GM21528 (cell line): ENCODE data around the gene ADAM15.

ENCODE experiments used
- ATAC-seq: cut with Tn5 transposase; IDR thresholded peaks from one replicate; pipeline ENCODE4 v1.9.1; 2021; ENCODE audit warnings: mild to moderate bottlenecking, moderate library complexity; ENCODE audit not compliant: unreplicated experiment, low FRiP score

The ADAM15 gene

GRCh38 chr1:155083865-155084721 is 33.0 kb downstream of the ADAM15 start:
- ATAC-seq: peak; percentile 2

DNA sequence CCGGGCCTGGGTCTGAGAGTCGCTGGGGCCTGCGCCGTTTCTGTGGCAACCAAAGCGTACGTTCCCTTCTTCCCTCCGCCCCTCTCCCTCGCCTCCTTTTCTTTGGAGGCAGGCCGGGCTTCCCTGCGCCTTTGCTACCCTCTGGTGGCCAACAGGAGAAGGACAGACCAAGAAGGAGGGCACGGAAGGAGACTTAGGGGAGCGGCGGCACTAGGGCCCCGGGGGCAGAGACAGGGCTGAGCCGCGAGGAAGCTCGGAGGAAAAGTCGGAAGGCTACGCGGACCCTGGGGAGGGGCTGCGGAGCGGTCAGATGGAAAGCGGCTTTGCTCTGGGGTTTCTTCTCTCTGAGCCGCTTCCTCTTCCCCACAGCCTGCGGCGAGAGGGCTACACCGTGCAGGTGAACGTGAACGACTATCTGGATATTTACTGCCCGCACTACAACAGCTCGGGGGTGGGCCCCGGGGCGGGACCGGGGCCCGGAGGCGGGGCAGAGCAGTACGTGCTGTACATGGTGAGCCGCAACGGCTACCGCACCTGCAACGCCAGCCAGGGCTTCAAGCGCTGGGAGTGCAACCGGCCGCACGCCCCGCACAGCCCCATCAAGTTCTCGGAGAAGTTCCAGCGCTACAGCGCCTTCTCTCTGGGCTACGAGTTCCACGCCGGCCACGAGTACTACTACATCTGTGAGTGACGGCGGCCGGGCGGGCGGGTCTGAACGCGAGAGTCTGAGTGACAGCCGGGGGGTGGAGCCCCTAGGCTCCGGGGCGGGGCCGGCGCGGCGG is 33.8 kb downstream of the ADAM15 start:
- peak; percentile 74 for ATAC-seq

DNA sequence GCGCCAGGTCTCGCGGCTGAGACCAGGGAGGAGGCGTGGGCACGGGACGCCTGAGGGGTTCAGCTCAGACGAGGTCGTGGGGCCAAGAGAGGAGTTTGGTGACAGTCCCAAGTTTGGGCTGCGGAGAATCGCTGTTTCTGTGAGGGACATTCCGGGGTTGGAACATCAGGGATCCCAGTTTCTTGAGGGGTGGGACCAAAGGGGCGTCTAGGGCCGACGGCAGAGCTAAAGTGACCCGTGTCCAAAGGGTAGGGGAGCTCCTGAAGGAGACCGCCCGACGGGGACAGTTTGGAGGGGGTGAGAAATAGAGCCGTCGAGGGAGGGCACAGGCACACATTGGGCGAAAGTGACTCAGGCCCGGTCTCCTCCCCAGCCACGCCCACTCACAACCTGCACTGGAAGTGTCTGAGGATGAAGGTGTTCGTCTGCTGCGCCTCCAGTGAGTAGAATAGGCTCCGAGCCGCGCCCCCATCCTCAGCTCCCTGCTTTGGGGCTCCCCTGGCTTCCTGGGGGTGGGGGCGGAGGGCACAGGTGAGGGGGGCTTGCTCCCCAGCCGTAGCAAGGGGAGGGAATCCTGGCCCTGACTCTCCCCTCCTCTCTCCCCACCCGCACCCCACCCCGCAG is 34.5 kb downstream of the ADAM15 start:
- ATAC-seq: no peak

DNA sequence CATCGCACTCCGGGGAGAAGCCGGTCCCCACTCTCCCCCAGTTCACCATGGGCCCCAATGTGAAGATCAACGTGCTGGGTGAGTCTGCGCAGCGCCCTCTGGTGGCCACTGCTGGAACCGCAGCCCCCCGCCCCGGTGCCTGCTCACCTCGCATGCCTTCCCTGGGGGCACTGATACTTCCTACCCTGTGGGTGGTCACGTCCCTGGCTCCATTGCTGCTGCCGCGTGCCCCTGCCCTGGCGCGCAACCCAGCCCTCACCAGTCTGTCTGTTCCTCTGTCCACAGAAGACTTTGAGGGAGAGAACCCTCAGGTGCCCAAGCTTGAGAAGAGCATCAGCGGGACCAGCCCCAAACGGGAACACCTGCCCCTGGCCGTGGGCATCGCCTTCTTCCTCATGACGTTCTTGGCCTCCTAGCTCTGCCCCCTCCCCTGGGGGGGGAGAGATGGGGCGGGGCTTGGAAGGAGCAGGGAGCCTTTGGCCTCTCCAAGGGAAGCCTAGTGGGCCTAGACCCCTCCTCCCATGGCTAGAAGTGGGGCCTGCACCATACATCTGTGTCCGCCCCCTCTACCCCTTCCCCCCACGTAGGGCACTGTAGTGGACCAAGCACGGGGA is 35.1 kb downstream of the ADAM15 start:
- ATAC-seq: no peak

- no peak for ATAC-seq
Observed at GRCh38 chr1:155086856-155087535, 35.9 kb downstream of the ADAM15 start.

- peak; percentile 49 for ATAC-seq
Observed at GRCh38 chr1:155091071-155092051, 40.2 kb downstream of the ADAM15 start.

DNA sequence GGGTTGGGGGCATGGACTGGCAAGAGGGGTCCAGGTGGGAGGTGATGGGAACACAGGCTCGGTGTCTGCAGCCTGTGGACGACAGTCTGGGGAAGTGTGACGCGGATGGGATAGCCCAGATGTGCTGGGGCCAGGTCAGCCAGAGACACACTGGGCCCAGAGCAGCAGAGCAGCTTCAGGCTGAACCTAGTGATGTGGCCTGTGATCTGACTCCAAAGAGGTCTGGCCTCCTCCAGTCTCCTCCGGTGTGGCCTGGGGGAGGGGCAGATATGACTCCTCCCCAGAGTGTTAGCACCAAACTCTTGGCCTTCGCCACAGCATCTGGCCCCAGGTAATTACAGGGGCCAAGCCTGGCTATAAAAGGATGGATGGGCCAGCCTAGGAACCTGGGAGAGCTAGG is 41.0 kb downstream of the ADAM15 start:
- no peak for ATAC-seq

GRCh38 chr1:155092641-155093040 is 41.5 kb downstream of the ADAM15 start:
- no peak for ATAC-seq

- ATAC-seq: no peak
Observed at GRCh38 chr1:155093911-155094621, 43.0 kb downstream of the ADAM15 start.

DNA sequence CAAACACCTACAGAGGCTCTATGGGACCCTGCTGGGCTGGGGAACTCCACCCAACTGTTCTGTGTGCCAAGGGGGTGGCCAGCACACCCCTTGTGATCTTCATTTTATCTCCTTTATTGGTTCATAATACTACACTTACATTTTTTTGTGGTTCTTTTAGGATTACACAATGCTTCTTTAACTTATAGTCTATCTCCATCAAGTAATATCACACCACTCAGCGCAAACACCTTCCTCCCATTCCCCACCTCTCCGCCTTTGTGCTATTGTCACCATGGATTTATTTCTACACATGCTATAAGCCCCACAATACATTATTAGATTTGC is 43.5 kb downstream of the ADAM15 start:
- ATAC-seq: no peak

DNA sequence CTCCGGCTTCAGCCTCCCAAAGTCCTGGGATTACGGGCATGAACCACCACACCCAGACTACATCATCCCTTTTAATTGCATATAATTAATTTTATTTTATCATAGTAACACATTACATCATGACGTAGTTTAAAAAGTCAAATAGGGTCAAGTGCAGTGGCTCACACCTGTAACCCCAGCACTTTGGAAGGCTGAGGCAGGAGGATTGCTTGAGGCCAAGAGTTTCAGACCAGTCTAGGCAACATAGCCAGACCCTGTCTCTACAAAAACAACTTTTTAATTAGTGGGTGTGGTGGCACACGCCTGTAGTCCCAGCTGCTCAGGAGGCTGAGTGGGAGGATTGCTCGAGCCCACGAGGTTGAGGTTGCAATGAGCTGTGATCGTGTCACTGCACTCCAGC is 48.2 kb downstream of the ADAM15 start:
- no peak for ATAC-seq

DNA sequence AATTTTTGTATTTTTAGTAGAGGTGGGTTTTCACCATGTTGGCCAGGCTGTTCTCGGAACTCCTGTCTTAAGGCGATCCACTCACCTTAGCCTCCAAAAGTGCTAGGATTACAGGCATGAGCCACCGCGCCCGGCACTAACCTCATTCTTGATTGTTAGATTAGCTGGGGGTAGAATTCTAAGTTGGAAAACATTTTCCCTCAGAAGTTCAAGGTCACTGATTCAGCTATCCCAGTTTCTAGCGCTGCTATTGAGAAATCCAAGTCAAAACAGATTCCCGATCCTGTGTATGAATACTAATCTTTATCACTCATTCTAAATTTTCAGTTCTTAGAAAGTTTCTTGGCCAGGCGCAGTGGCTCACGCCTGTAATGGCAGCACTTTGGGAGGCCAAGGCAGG is 52.2 kb downstream of the ADAM15 start:
- no peak for ATAC-seq

- no peak for ATAC-seq
Observed at GRCh38 chr1:155104605-155105534, 53.8 kb downstream of the ADAM15 start.

DNA sequence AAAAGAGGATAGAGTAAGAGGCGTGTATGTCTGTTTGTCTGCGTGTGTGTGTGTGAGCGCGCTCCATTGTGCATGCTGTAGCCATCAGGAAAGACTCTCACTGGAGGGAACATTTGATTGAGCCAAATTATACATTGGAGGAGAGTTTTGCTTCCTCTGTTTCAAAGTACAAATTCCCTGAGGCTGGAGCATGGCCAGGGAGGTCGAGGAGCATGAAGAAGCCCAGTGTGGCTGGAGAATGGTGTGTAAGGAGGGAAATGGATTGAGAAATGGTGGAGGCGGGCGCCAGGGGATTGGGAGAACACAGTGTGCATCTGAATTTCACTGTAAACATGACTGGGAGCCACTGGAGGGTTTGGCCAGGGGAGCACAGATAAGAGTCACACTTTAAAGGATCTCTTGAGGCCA is 54.5 kb downstream of the ADAM15 start:
- no peak for ATAC-seq

- ATAC-seq: no peak
Observed at GRCh38 chr1:155106862-155107261, 55.7 kb downstream of the ADAM15 start.

- ATAC-seq: no peak
Observed at GRCh38 chr1:155107309-155108264, 56.5 kb downstream of the ADAM15 start.
